Measurements from ENCODE around the gene COL4A4.
A peak's percentile ranks its signal among the peaks of the same experiment; 100 is the strongest.
"Not testable (repeated sequence)": the region's sequence is repeated elsewhere in the genome, so short reads cannot be mapped to it uniquely, and the experiment has no call there.

COL4A4 gene

GRCh38 chr2:227117852-227118251 lies 46.2 kb downstream of the COL4A4 start:
- FAIRE-seq (no peak), DNase-seq (ENCODE audit: insufficient read length, low spot score) (no peak)

GRCh38 chr2:227117027-227117426 lies 47.0 kb downstream of the COL4A4 start:
- no peak for FAIRE-seq
- no peak for DNase-seq (ENCODE audit: insufficient read length, low spot score)

GRCh38 chr2:227115761-227116160 lies 48.2 kb downstream of the COL4A4 start:
- DNase-seq (ENCODE audit: insufficient read length, low spot score) (no peak), FAIRE-seq (no peak)

- FAIRE-seq (peak; percentile 37), DNase-seq (ENCODE audit: insufficient read length, low spot score) (no peak)
Observed at GRCh38 chr2:227106845-227107759, 56.9 kb downstream of the COL4A4 start.

- FAIRE-seq (no peak), DNase-seq (ENCODE audit: insufficient read length, low spot score) (no peak)
Observed at GRCh38 chr2:227103583-227103982, 60.4 kb downstream of the COL4A4 start.

- FAIRE-seq (no peak), DNase-seq (ENCODE audit: insufficient read length, low spot score) (no peak)
Observed at GRCh38 chr2:227099340-227099739, 64.7 kb downstream of the COL4A4 start.

GRCh38 chr2:227098162-227098515 lies 65.9 kb downstream of the COL4A4 start:
- DNase-seq (ENCODE audit: insufficient read length, low spot score) = no peak
- no peak for FAIRE-seq

- no peak for FAIRE-seq
- no peak for DNase-seq (ENCODE audit: insufficient read length, low spot score)
Observed at GRCh38 chr2:227097495-227098161, 66.4 kb downstream of the COL4A4 start.

GRCh38 chr2:227095346-227095745 lies 68.7 kb downstream of the COL4A4 start:
- DNase-seq (ENCODE audit: insufficient read length, low spot score) (no peak), FAIRE-seq (no peak)

- no peak for FAIRE-seq
- no peak for DNase-seq (ENCODE audit: insufficient read length, low spot score)
Observed at GRCh38 chr2:227082286-227082685, 81.7 kb downstream of the COL4A4 start.

GRCh38 chr2:227079726-227080125 lies 84.3 kb downstream of the COL4A4 start:
- FAIRE-seq (no peak), DNase-seq (ENCODE audit: insufficient read length, low spot score) (no peak)

GRCh38 chr2:227065065-227065464 lies 98.9 kb downstream of the COL4A4 start:
- not testable (repeated sequence) for DNase-seq (ENCODE audit: insufficient read length, low spot score); FAIRE-seq

- FAIRE-seq = no peak
- DNase-seq (ENCODE audit: insufficient read length, low spot score) = no peak
Observed at GRCh38 chr2:227058888-227059399, 105.1 kb downstream of the COL4A4 start.

GRCh38 chr2:227057743-227058447 lies 106.1 kb downstream of the COL4A4 start:
- DNase-seq (ENCODE audit: insufficient read length, low spot score) = no peak

GRCh38 chr2:227057060-227057459 lies 106.9 kb downstream of the COL4A4 start:
- no peak for FAIRE-seq

More at GRCh38 chr2:227057743-227058447, 106.1 kb downstream of the COL4A4 start:
- no peak for FAIRE-seq

GRCh38 chr2:227054006-227054405 lies 110.0 kb downstream of the COL4A4 start:
- FAIRE-seq (no peak), DNase-seq (ENCODE audit: insufficient read length, low spot score) (no peak)

More at GRCh38 chr2:227057060-227057459, 106.9 kb downstream of the COL4A4 start:
- no peak for DNase-seq (ENCODE audit: insufficient read length, low spot score)

- DNase-seq (ENCODE audit: insufficient read length, low spot score) = no peak
Observed at GRCh38 chr2:227052879-227053278, 111.1 kb downstream of the COL4A4 start.

GRCh38 chr2:227043981-227044380 lies 120.0 kb downstream of the COL4A4 start:
- DNase-seq (ENCODE audit: insufficient read length, low spot score) = no peak
- FAIRE-seq = no peak

More at GRCh38 chr2:227052879-227053278, 111.1 kb downstream of the COL4A4 start:
- FAIRE-seq = no peak

- DNase-seq (ENCODE audit: insufficient read length, low spot score) = no peak
Observed at GRCh38 chr2:227038550-227039189, 125.3 kb downstream of the COL4A4 start.

GRCh38 chr2:227036527-227036926 lies 127.5 kb downstream of the COL4A4 start:
- FAIRE-seq = no peak
- DNase-seq (ENCODE audit: insufficient read length, low spot score) = no peak

More at GRCh38 chr2:227038550-227039189, 125.3 kb downstream of the COL4A4 start:
- no peak for FAIRE-seq

Measured in GM19239 (cell line).